Activated T-helper 2 cell treated with anti-CD3 and anti-CD28 coated beads, Interferon-gamma antibody, Interleukin-2, Interleukin-4, amounts not matched to agents 10 μg/mL and 5 μg/mL and 100 μg/mL, durations not matched to agents 14 hours and 24 hours and 36 hours (primary cell): ENCODE results near the gene SH2D2A. TPM values are rescaled to one million over a fixed set of nuclear protein-coding genes. Genes with fewer than 3 reads are reported as not detected.

Experiments used
- DNase-seq: peaks from one replicate; pipeline ENCODE4 v3.0.0; 2021; ENCODE audit warnings: low spot score
- H3K27ac Mint-ChIP-seq: one replicate; pipeline ENCODE4 v1.8.0; 2021; ENCODE audit warnings: mixed read lengths
- H3K27me3 Mint-ChIP-seq: one replicate; pipeline ENCODE4 v1.8.0; 2021; ENCODE audit warnings: low read depth, mixed read lengths
- H3K36me3 Mint-ChIP-seq: one replicate; pipeline ENCODE4 v1.8.0; 2021; ENCODE audit warnings: low read depth, mixed read lengths
- H3K4me1 Mint-ChIP-seq: one replicate; pipeline ENCODE4 v1.8.0; 2021; ENCODE audit warnings: low read depth, mixed read lengths
- H3K4me3 Mint-ChIP-seq: one replicate; pipeline ENCODE4 v1.8.0; 2021; ENCODE audit warnings: low read depth, mild to moderate bottlenecking, moderate library complexity, mixed read lengths
- H3K9me3 Mint-ChIP-seq: one replicate; pipeline ENCODE4 v1.8.0; 2021; ENCODE audit warnings: mixed read lengths
- intact Hi-C: fragments of 100-400 bp; cut with micrococcal nuclease; formaldehyde crosslinking; loops from one replicate; pipeline ENCODE4 v1.15.1; 2023
- total RNA-seq: library from RNA; stranded (reverse); gene quantifications from 2 replicates; pipeline ENCODE4 v1.2.3, GENCODE V29; 2022

Gene SH2D2A
- total RNA-seq, 1 donor from 2014 or later, result 474 TPM

DNA sequence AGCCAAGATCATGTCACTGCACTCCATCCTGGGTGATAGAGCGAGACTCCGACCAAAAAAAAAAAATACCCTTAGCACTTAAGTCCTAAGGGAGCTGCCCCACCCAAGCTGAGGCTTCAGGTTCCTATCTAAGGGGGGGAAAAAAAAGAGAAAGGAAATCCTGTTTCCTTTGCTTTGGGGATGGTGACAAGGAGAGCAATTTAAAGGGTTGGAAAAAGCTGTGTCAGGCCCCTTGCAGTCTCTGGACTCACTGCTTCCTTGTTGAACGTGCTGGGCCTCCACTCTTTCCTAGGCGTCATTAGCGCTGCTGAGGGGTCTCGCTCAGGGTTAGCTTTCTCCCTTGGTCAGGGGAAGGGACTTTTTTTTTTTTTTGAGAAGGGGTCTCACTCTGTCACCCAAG, 31.2 kb downstream of the SH2D2A start:
- Mint-ChIP-seq H3K4me1 (peaks cover 10% of the 10 kb centered on the region), H3K27ac (no peak overlapping the region), H3K9me3 (no peaks in the 10 kb centered on the region), H3K36me3 (peaks cover 66% of the 10 kb centered on the region), H3K4me3 (no peak overlapping the region), H3K27me3 (no peaks in the 10 kb centered on the region)
- DNase-seq, result no peak
- intact Hi-C loops, result no loop called here

GRCh38 chr1:156781585-156782186, 35.0 kb downstream of the SH2D2A start:
- peaks cover 48% of the 10 kb centered on the region for H3K36me3 Mint-ChIP-seq
- H3K4me3 Mint-ChIP-seq, result no peak overlapping the region
- no peak for DNase-seq
- no peaks in the 10 kb centered on the region for H3K9me3 Mint-ChIP-seq
- peaks cover 24% of the 10 kb centered on the region for H3K4me1 Mint-ChIP-seq
- H3K27me3 Mint-ChIP-seq, result no peaks in the 10 kb centered on the region
- H3K27ac Mint-ChIP-seq, result peak overlapping the region; percentile 5
- intact Hi-C loops, result no loop called here

- Mint-ChIP-seq H3K4me1 (peaks cover 43% of the 10 kb centered on the region), H3K4me3 (no peak overlapping the region), H3K36me3 (peaks cover 52% of the 10 kb centered on the region), H3K27ac (peak overlapping the region; percentile 6), H3K9me3 (no peaks in the 10 kb centered on the region), H3K27me3 (no peaks in the 10 kb centered on the region)
- intact Hi-C loops, result no loop called here
- DNase-seq, result no peak
These were observed 39.1 kb downstream of the SH2D2A start for GRCh38 chr1:156777573-156777972.

GRCh38 chr1:156776942-156777341, 39.7 kb downstream of the SH2D2A start:
- Mint-ChIP-seq H3K9me3 (no peaks in the 10 kb centered on the region), H3K27ac (no peak overlapping the region), H3K27me3 (no peaks in the 10 kb centered on the region), H3K36me3 (peaks cover 50% of the 10 kb centered on the region), H3K4me1 (peaks cover 49% of the 10 kb centered on the region), H3K4me3 (no peak overlapping the region)
- DNase-seq, result no peak
- intact Hi-C loops, result no loop called here

DNA sequence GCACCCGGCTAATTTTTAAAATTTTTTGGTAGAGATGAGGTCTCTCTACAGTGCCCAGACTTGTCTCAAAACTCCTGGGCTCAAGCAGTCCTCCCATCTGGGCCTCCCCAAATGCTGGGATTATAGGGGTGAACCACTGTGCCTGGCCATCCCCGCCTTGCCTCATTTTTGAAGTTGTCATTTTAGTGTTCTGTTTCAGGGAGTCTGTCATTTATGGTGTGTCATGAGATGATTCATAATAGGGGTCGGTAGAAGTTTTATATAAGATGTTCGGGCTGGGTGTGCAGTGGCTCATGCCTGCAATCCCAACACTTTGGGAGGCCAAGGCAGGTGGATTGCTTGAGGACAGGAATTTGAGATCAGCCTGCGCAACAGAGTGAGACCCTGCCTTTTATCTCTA, 40.8 kb downstream of the SH2D2A start:
- Mint-ChIP-seq H3K4me3 (no peak overlapping the region), H3K4me1 (peaks cover 45% of the 10 kb centered on the region), H3K36me3 (peaks cover 46% of the 10 kb centered on the region), H3K27me3 (no peaks in the 10 kb centered on the region), H3K27ac (peak overlapping the region; percentile 44), H3K9me3 (no peaks in the 10 kb centered on the region)
- DNase-seq, result no peak
- intact Hi-C loops, result no loop called here

DNA sequence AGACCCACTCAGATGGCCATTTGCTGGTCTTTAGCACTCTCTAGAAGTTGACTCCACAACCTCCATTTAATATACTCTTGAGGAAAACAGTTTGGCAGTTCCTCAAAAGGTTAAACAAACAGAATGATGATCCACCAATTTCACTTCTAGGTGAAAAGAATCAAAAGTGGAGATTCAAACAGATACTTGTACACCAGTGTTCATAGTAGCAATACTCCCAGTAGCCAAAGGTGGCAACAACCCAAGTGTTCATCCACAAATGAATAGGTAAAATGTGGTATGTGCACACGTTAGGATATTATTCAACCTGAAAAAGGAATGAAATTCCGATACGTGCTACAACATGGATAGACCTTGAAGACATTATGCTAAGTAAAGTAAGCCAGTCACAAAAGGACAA, 43.0 kb downstream of the SH2D2A start:
- Mint-ChIP-seq H3K36me3 (peaks cover 64% of the 10 kb centered on the region), H3K9me3 (no peaks in the 10 kb centered on the region), H3K4me1 (peaks cover 59% of the 10 kb centered on the region), H3K4me3 (no peak overlapping the region), H3K27me3 (no peaks in the 10 kb centered on the region), H3K27ac (no peak overlapping the region)
- intact Hi-C loops, result no loop called here
- DNase-seq, result no peak

DNA sequence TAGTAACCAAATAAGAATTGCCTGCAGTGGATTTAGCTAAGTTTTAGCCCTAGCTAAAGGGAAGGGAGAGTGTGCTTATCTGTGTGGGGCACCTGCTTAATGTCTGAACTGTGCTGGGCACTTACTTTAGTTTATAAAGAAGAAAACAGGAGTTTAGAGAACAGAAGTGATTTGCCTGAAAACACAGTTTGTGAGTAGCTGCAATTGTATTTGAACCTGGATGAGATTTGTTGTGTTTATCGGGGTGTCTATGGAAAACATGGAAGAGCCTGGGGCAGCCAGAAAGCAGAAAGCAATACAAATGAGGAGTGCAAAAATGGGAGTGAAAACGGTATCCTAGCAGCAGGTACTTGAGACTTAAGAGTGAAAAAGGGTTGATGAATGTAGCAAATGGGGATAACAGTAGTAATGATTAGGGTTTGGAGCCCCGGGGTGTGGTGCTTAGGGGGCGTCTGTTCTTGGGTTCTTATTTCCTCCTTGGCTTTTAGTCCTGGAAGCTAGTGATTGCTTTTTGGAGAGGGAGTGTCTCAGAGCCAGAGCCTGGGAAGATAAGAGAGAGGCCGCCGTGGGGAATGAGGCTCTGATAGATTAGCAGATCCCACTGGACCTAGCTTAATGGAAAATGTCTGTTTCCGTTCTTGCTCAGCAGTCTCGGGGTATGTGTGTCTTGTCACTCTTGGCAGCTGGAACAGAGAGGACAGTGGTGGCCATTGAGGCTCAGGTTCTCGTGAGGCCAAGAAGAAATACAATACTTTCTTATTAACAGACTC, 43.7 kb downstream of the SH2D2A start:
- DNase-seq, result no peak
- Mint-ChIP-seq H3K27ac (no peak overlapping the region), H3K36me3 (peaks cover 63% of the 10 kb centered on the region), H3K4me3 (no peak overlapping the region), H3K27me3 (no peaks in the 10 kb centered on the region), H3K9me3 (no peaks in the 10 kb centered on the region), H3K4me1 (peaks cover 58% of the 10 kb centered on the region)
- intact Hi-C loops, result no loop called here

DNA sequence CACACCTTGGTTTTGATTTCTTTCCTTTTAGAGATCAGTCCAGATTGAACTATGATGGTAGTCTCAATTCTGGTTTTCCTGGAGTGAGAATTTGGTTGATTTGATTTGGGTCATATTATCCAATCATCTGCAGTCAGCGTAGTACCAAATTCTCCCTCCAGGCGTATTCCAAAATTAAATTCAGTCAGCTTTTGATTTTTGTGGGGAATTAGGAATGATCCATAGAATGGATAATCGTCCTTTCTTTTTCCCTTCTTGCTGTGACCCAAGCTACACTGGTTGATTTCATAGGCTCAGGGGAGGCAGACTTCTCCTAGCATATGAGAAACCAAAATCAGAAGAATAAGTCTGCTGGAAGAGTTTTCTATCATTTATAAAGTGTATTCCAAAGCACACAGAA, 44.4 kb downstream of the SH2D2A start:
- intact Hi-C loops, result no loop called here
- no peak for DNase-seq
- Mint-ChIP-seq H3K9me3 (no peaks in the 10 kb centered on the region), H3K27ac (no peak overlapping the region), H3K4me3 (no peak overlapping the region), H3K27me3 (no peaks in the 10 kb centered on the region), H3K4me1 (peaks cover 53% of the 10 kb centered on the region), H3K36me3 (peaks cover 58% of the 10 kb centered on the region)

DNA sequence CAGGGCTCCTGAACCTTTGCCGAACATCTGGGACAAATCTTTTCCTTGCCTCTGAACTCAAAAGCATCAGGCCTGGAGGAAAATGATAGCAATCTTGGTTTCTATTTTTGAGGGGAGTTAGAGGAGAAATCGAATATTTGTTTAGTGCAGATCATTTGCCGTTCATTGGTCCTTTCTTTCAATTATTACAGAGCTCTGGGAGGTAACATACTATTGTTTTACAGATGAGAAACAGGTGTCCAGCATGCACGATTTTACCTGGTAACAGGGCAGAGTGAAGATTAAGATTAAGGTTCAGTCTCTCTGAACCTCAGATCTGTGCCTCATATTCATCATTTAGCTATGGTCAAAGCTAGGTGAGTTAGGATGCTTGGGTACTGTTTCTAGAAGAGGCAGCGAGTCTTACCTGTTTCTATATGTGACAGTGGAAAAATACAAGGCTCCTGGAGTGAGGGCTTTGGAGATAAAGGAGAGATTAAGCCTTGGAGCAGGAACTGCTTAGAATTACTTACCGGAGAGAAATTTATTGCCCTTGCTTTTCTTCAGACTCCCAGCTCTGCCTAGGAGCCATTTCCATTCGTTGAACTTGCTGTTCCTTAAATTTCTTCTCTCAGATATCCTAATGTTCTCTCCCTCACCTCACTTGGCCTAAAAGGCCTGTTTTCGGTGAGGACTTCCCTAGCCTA, 47.9 kb downstream of the SH2D2A start:
- no peak overlapping the region for H3K4me3 Mint-ChIP-seq
- intact Hi-C loops, result no loop called here
- H3K27ac Mint-ChIP-seq, result no peak overlapping the region
- peaks cover 49% of the 10 kb centered on the region for H3K4me1 Mint-ChIP-seq
- no peak for DNase-seq
- peaks cover 45% of the 10 kb centered on the region for H3K36me3 Mint-ChIP-seq
- no peaks in the 10 kb centered on the region for H3K27me3 Mint-ChIP-seq
- H3K9me3 Mint-ChIP-seq, result no peaks in the 10 kb centered on the region

GRCh38 chr1:156767879-156768604, 48.6 kb downstream of the SH2D2A start:
- peak; percentile 33 for DNase-seq
- intact Hi-C loops, result loop anchor here (1.0 kb wide), 4 partner anchors 17 to 48 kb away; partner anchors contain the start of genes HDGF, ISG20L2, METTL25B and MRPL24
- no peak overlapping the region for H3K4me3 Mint-ChIP-seq
- no peaks in the 10 kb centered on the region for H3K9me3 Mint-ChIP-seq
- H3K4me1 Mint-ChIP-seq, result peaks cover 43% of the 10 kb centered on the region
- no peak overlapping the region for H3K27ac Mint-ChIP-seq
- H3K36me3 Mint-ChIP-seq, result peaks cover 38% of the 10 kb centered on the region
- no peaks in the 10 kb centered on the region for H3K27me3 Mint-ChIP-seq

- peaks cover 36% of the 10 kb centered on the region for H3K4me1 Mint-ChIP-seq
- no peak within 1 kb of the TSS for H3K4me3 Mint-ChIP-seq
- no peaks in the 10 kb centered on the region for H3K27me3 Mint-ChIP-seq
- H3K9me3 Mint-ChIP-seq, result no peaks in the 10 kb centered on the region
- H3K36me3 Mint-ChIP-seq, result peaks cover 33% of the 10 kb centered on the region
- intact Hi-C loops, result loop anchor here (1.0 kb wide), 4 partner anchors 16 to 49 kb away; partner anchors contain the start of genes HDGF, ISG20L2, METTL25B and MRPL24
- H3K27ac Mint-ChIP-seq, result no peak within 1 kb of the TSS
- peak; percentile 98 for DNase-seq
These were observed 49.4 kb downstream of the SH2D2A start, which contains the start of gene PRCC for GRCh38 chr1:156767101-156767878. PRCC (plus strand) TSS chr1:156767535; CDS start chr1:156767772, 237 bp downstream.
